ENCODE data around the gene TMEM80. TPM values are rescaled to one million over a fixed set of nuclear protein-coding genes. Genes with fewer than 3 reads are reported as not detected.

TMEM80 gene
- total RNA-seq, 1 donor from 2014 or later: 37.4 TPM

DNA sequence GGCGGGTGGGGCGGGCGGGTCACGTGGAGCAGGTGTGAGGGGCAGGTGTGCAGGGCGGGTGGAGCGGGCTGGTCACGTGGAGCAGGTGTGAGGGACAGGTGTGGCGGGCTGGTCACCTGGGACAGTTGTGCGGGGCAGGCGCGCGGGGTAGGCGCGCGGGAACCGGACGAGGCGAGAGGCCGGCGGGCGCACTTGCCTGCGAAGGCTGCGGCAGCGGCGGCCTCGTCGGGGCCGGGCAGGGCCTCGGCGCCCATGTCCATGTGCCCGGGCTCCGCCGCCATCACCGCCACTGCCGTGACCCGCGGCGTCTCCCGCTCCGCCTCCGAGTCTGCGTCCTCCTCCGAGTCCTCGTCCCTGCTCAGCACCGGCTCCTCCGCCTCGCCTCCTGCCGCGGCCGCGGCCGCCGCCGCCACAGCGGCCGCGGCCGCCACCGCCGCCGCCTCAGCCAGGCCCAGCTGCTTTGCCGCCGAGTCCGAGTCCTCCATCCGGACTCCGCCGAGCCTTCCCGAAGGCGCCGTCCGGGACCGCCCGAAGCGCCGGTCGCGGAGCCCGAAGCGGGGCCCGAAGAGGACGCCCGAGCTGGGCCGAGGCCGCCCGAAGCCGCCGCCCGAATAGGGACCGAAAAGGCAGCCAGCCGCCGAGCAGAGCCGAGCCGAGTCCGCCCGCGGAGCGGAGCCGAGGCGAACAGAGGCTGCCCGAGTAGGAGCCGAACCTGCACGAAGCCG, 891 bp upstream of the TMEM80 start, which contains the start of gene DEAF1:
TSS of gene DEAF1 (minus strand) at position 660 of the 725 bp plus-strand sequence. CDS start at position 485, 175 bp downstream.
- Mint-ChIP-seq H3K27ac (peak within 1 kb of the TSS; percentile 95), H3K4me1 (ENCODE audit: unreplicated experiment) (peaks cover 38% of the 10 kb centered on the region), H3K4me3 (peak within 1 kb of the TSS; percentile 90), H3K36me3 (no peaks in the 10 kb centered on the region), H3K27me3 (no peaks in the 10 kb centered on the region), H3K9me3 (no peaks in the 10 kb centered on the region)
- peak; percentile 100 for DNase-seq (ENCODE audit: extremely low spot score, unreplicated experiment)
- TF ChIP-seq, protein P1, sequence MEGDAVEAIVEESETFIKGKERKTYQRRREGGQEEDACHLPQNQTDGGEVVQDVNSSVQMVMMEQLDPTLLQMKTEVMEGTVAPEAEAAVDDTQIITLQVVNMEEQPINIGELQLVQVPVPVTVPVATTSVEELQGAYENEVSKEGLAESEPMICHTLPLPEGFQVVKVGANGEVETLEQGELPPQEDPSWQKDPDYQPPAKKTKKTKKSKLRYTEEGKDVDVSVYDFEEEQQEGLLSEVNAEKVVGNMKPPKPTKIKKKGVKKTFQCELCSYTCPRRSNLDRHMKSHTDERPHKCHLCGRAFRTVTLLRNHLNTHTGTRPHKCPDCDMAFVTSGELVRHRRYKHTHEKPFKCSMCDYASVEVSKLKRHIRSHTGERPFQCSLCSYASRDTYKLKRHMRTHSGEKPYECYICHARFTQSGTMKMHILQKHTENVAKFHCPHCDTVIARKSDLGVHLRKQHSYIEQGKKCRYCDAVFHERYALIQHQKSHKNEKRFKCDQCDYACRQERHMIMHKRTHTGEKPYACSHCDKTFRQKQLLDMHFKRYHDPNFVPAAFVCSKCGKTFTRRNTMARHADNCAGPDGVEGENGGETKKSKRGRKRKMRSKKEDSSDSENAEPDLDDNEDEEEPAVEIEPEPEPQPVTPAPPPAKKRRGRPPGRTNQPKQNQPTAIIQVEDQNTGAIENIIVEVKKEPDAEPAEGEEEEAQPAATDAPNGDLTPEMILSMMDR (conservative IDR thresholded peaks at IDR 0.05): no peak

DNA sequence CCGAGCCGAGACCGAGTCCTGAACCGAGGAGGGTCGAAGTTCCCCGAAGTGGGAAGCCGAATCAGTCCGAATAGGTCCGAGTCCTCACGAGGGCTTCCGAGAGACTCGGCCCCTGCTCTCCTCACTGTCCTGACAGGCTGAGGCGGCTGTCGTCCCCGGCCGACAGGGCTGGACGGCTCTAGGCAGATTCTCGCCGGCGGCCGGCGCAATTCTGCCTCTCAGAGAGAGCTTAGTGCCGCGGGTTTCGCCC, 403 bp upstream of the TMEM80 start:
- peak overlapping the region; percentile 90 for H3K4me3 Mint-ChIP-seq
- H3K27ac Mint-ChIP-seq: peak overlapping the region; percentile 95
- H3K9me3 Mint-ChIP-seq: no peaks in the 10 kb centered on the region
- TF ChIP-seq, protein P1 (conservative IDR thresholded peaks at IDR 0.05): no peak
- no peaks in the 10 kb centered on the region for H3K27me3 Mint-ChIP-seq
- no peaks in the 10 kb centered on the region for H3K36me3 Mint-ChIP-seq
- H3K4me1 Mint-ChIP-seq (ENCODE audit: unreplicated experiment): peaks cover 38% of the 10 kb centered on the region
- no peak for DNase-seq (ENCODE audit: extremely low spot score, unreplicated experiment)

DNA sequence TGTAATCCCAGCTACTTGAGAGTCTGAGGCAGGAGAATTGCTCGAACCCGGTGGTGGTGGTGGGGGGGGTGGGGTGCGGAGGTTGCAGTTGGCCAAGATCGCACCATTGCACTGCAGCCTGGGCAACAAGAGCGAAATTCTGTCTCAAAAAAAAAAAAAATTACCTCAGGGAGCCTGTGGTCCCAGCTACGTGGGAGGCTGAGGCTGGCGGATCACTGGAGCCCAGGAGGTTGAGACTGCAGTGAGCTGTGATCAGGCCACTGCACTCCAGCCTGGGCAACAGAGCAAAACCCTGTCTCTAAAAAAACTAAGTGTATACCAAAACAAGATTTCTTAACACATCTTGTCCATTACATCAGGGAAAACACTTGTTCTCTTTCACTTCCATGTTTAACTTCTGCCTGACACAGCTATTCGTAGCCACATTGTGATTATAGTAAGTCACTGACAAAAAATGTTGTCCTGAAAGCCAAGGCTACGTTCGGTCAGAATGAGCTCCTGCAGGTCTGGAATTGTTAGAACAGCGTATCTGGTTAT, 1.4 kb downstream of the TMEM80 start:
- H3K4me3 Mint-ChIP-seq: peak overlapping the region; percentile 81
- peak overlapping the region; percentile 54 for H3K27ac Mint-ChIP-seq
- H3K27me3 Mint-ChIP-seq: no peaks in the 10 kb centered on the region
- peaks cover 28% of the 10 kb centered on the region for H3K4me1 Mint-ChIP-seq (ENCODE audit: unreplicated experiment)
- no peaks in the 10 kb centered on the region for H3K9me3 Mint-ChIP-seq
- TF ChIP-seq, protein P1 (conservative IDR thresholded peaks at IDR 0.05): no peak
- no peak for DNase-seq (ENCODE audit: extremely low spot score, unreplicated experiment)
- H3K36me3 Mint-ChIP-seq: no peaks in the 10 kb centered on the region

DNA sequence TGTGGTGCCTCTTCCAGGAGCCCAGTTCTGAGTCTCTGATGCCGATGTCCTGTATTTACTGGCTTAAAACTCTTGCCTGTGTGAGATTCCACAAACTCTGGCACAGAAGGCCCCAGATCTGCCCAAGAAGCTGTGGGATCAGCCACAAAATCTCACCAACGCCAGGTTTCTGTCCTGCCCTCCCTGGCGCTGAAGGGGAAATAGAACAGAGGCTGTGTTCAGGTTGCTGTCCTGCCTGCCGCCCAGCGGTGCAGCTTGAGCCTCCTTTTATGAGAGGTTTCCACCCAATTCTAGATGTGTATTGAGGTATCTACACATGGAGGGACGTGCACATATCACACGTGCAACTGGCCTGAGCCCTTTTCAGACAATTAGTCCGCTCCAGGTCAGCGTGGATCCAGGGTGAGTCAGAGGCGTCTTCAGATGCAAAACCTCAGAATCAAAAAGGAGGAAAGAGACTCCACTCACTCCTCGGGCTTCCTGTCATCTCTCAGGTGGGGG, 2.2 kb downstream of the TMEM80 start:
- Mint-ChIP-seq H3K4me1 (ENCODE audit: unreplicated experiment) (peaks cover 24% of the 10 kb centered on the region), H3K27me3 (no peaks in the 10 kb centered on the region), H3K4me3 (peak overlapping the region; percentile 81), H3K36me3 (no peaks in the 10 kb centered on the region), H3K9me3 (no peaks in the 10 kb centered on the region), H3K27ac (peak overlapping the region; percentile 54)
- no peak for DNase-seq (ENCODE audit: extremely low spot score, unreplicated experiment)
- TF ChIP-seq, protein P1 (conservative IDR thresholded peaks at IDR 0.05): no peak

DNA sequence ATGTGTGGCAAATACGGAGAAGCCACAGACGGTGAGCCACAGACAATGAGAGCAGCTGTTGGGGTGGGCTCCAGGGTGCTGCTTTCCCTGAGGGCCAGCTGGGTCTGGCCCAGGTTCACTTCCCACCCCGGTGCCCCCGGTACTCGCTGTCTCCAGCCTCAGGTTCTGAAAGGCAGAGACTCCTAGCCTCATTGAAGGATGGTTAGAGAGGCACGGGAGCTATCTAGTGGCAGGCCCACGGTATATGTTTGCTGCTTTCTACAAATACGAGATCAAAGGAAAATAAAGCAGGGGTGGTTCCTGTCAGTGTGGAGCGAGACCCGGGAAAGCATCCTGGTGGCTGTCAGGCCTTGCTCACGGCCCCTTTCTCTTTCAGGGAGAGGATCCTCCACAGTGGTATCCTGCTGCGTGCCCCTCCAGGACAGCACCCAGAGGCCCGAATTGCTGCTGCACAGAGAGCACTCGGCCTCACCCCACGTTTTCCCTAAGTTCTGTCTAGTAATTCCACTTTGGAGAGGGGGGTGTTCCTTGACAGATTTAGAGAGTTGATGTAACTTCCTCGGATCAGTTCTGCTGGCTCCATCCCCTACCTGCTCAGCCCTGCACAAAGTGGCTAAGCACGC, 3.0 kb downstream of the TMEM80 start:
- no peaks in the 10 kb centered on the region for H3K9me3 Mint-ChIP-seq
- peak overlapping the region; percentile 51 for H3K4me3 Mint-ChIP-seq
- H3K36me3 Mint-ChIP-seq: no peaks in the 10 kb centered on the region
- peak overlapping the region; percentile 54 for H3K27ac Mint-ChIP-seq
- H3K27me3 Mint-ChIP-seq: no peaks in the 10 kb centered on the region
- H3K4me1 Mint-ChIP-seq (ENCODE audit: unreplicated experiment): peaks cover 16% of the 10 kb centered on the region
- DNase-seq (ENCODE audit: extremely low spot score, unreplicated experiment): no peak
- TF ChIP-seq, protein P1 (conservative IDR thresholded peaks at IDR 0.05): no peak
